ENCODE measurements around the gene SPG7. TPM values are rescaled to one million over a fixed set of nuclear protein-coding genes. Genes with fewer than 3 reads are reported as not detected.

The SPG7 gene
- total RNA-seq, 1 experiment from 2014 or later: 118 TPM

DNA sequence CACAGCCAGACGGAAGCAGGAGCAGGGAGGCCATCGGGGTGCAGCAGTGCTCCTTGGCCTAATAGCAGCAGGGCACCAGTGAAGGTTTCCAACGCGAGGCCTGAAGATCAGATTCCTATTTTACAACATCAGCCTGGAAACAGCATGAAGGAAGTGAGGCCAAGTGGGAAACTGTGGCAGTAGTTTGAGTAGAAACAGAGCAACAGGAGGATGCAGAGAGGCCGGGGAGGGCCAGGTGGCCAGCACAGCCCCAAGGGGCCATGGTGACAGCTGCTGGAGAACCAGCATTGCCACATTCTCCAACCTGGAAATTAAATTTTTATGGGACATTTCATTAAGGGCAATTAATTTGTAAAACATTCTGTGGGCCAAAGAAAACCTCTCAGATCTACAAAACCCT lies 14.4 kb upstream of the SPG7 start:
- CTCF ChIA-PET: no interaction called here
- Histone ChIP-seq H3K4me3 (ENCODE audit: low read depth in 2 of 2, low read length in 2 of 2) (no peak overlapping the region), H3K27me3 (ENCODE audit: control insufficient read depth, insufficient read depth, low read length) (no peaks in the 10 kb centered on the region), H3K9me3 (ENCODE audit: control insufficient read depth, insufficient read depth, low read depth, low read length) (no peaks in the 10 kb centered on the region), H3K36me3 (ENCODE audit: control insufficient read depth, insufficient read depth, low read length) (peaks cover 6% of the 10 kb centered on the region; the same call in 1 of the 2 replicates), H3K4me1 (ENCODE audit: control insufficient read depth, insufficient read depth, low read length) (peaks cover 4% of the 10 kb centered on the region; the same call in 1 of the 2 replicates), H3K27ac (ENCODE audit: low read length) (no peak overlapping the region)
- no peak for TF ChIP-seq REST (IDR thresholded peaks at IDR 0.05; ENCODE audit: insufficient read depth in 1 of 2, low read depth in 2 of 2, low read length in 1 of 2)
- no peak for TF ChIP-seq POLR2AphosphoS5 (IDR thresholded peaks at IDR 0.05; ENCODE audit: low read depth, low read length)
- TF ChIP-seq SIN3A (IDR thresholded peaks at IDR 0.05; ENCODE audit: borderline replicate concordance, insufficient read depth, low read depth, low read length): no peak
- TF ChIP-seq, protein P1, sequence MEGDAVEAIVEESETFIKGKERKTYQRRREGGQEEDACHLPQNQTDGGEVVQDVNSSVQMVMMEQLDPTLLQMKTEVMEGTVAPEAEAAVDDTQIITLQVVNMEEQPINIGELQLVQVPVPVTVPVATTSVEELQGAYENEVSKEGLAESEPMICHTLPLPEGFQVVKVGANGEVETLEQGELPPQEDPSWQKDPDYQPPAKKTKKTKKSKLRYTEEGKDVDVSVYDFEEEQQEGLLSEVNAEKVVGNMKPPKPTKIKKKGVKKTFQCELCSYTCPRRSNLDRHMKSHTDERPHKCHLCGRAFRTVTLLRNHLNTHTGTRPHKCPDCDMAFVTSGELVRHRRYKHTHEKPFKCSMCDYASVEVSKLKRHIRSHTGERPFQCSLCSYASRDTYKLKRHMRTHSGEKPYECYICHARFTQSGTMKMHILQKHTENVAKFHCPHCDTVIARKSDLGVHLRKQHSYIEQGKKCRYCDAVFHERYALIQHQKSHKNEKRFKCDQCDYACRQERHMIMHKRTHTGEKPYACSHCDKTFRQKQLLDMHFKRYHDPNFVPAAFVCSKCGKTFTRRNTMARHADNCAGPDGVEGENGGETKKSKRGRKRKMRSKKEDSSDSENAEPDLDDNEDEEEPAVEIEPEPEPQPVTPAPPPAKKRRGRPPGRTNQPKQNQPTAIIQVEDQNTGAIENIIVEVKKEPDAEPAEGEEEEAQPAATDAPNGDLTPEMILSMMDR (IDR thresholded peaks at IDR 0.05): no peak
- no peak for TF ChIP-seq TCF7L2 (IDR thresholded peaks at IDR 0.05; ENCODE audit: low read depth, low read length)
- no TSS peak for BruUV-seq (replicated peaks)
- in situ Hi-C loops (cut with HindIII; ENCODE audit: low pct_unique_long_range_greater_than_20kb, low sequenced_read_pairs) (no loop called here), intact Hi-C loops (cut with micrococcal nuclease; ENCODE audit: unreplicated experiment) (no loop called here)
- ATAC-seq (no peak), DNase-seq (ENCODE audit: low read depth, low spot score) (no peak)
- POLR2A ChIA-PET: no interaction called here

DNA sequence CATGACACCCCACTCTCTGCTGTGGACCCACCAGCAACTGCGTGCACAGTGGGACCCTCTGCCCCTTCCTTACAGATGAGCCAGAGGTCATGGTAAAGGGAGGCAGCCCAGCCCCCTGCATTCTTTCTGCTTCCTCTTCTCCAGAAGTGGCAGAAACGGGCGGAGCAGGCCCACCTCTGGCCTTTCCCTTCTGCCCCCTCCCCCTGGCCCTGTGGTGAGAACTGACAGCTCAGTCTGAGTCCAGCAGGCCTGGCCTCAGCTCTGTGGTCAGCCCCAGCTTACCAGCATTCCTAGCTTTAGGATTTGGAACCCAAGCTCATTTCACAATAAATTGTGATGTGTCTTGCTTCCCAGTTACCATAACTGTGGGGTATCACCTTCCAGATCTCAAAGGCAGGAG lies 13.1 kb upstream of the SPG7 start:
- ChIA-PET CTCF (no interaction called here), POLR2A (no interaction called here)
- no TSS peak for BruUV-seq (replicated peaks)
- DNase-seq (ENCODE audit: low read depth, low spot score) (no peak), ATAC-seq (no peak)
- no peak overlapping the region for H3K4me3 ChIP-seq (ENCODE audit: low read depth in 2 of 2, low read length in 2 of 2)
- no peak overlapping the region for H3K27ac ChIP-seq (ENCODE audit: low read length)
- no peak for TF ChIP-seq REST (IDR thresholded peaks at IDR 0.05; ENCODE audit: insufficient read depth in 1 of 2, low read depth in 2 of 2, low read length in 1 of 2)
- no peak for TF ChIP-seq SIN3A (IDR thresholded peaks at IDR 0.05; ENCODE audit: borderline replicate concordance, insufficient read depth, low read depth, low read length)
- TF ChIP-seq POLR2AphosphoS5 (IDR thresholded peaks at IDR 0.05; ENCODE audit: low read depth, low read length): no peak
- peaks cover 4% of the 10 kb centered on the region; the same call in 1 of the 2 replicates for H3K4me1 ChIP-seq (ENCODE audit: control insufficient read depth, insufficient read depth, low read length)
- intact Hi-C loops (cut with micrococcal nuclease; ENCODE audit: unreplicated experiment) (no loop called here), in situ Hi-C loops (cut with HindIII; ENCODE audit: low pct_unique_long_range_greater_than_20kb, low sequenced_read_pairs) (no loop called here)
- H3K36me3 ChIP-seq (ENCODE audit: control insufficient read depth, insufficient read depth, low read length): peaks cover 6% of the 10 kb centered on the region; the same call in 1 of the 2 replicates
- H3K27me3 ChIP-seq (ENCODE audit: control insufficient read depth, insufficient read depth, low read length): no peaks in the 10 kb centered on the region
- no peaks in the 10 kb centered on the region for H3K9me3 ChIP-seq (ENCODE audit: control insufficient read depth, insufficient read depth, low read depth, low read length)
